PC-3 (cell line): ENCODE data around the gene PLAGL1.

Experiments
- CTCF ChIP-seq: fragments of 300-600 bp; sonication (generic); conservative IDR thresholded peaks from 2 replicates; pipeline ENCODE4 v1.5.1; 2017; ENCODE audit warnings: antibody characterized with exemption, low read depth, mild to moderate bottlenecking, low read length
- EZH2 ChIP-seq: fragments of 300-600 bp; sonication (generic); IDR thresholded peaks from one replicate; pipeline ENCODE4 v1.6.1; 2017; ENCODE audit warnings: antibody characterized with exemption, mild to moderate bottlenecking, low read length; ENCODE audit not compliant: unreplicated experiment

- no peak for TF ChIP-seq CTCF
- no peak for TF ChIP-seq EZH2
Observed at GRCh38 chr6:143966312-143966711, 41.7 kb downstream of the PLAGL1 start.
